ENCODE results near the gene PTPDC1.

Gene PTPDC1, protein sequence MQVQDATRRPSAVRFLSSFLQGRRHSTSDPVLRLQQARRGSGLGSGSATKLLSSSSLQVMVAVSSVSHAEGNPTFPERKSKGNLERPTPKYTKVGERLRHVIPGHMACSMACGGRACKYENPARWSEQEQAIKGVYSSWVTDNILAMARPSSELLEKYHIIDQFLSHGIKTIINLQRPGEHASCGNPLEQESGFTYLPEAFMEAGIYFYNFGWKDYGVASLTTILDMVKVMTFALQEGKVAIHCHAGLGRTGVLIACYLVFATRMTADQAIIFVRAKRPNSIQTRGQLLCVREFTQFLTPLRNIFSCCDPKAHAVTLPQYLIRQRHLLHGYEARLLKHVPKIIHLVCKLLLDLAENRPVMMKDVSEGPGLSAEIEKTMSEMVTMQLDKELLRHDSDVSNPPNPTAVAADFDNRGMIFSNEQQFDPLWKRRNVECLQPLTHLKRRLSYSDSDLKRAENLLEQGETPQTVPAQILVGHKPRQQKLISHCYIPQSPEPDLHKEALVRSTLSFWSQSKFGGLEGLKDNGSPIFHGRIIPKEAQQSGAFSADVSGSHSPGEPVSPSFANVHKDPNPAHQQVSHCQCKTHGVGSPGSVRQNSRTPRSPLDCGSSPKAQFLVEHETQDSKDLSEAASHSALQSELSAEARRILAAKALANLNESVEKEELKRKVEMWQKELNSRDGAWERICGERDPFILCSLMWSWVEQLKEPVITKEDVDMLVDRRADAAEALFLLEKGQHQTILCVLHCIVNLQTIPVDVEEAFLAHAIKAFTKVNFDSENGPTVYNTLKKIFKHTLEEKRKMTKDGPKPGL
- total RNA-seq = 7.2 to 11.1 (median 9.5) reads per million in 3 donors

DNA sequence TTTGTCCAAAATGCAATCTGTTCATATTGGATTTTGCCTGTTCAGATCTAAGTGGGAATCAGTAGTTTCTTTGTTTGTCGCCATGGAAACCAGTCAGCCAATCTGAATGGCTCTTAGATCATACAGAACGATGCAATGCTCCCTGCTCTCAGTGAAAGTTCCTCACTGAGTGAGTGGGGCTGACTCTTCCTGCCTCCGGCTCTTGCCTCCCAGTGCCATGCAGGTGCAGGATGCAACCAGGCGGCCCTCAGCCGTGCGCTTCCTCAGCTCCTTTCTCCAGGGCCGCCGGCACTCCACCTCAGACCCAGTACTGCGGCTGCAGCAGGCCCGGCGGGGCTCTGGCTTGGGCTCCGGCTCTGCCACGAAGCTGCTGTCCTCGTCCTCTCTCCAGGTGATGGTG lies at the start of gene PTPDC1:
Gene PTPDC1, plus strand, starts transcription at position 151 of the 400 bp plus-strand sequence. Its CDS starts 67 bp downstream, at position 218.
- H3K27me3 ChIP-seq (replicated peaks; ENCODE audit: control insufficient read depth, insufficient read depth, low read length, poor library complexity, severe bottlenecking) = no peaks in the 10 kb centered on the region
- no peak within 1 kb of the TSS for H3K27ac ChIP-seq (ENCODE audit: insufficient read depth, low read length, poor library complexity, severe bottlenecking)
- no peak for DNase-seq
- H3K4me3 ChIP-seq (ENCODE audit: insufficient read depth, low read depth, low read length, poor library complexity, severe bottlenecking) = no peak within 1 kb of the TSS
- H3K36me3 ChIP-seq (ENCODE audit: control insufficient read depth, insufficient read depth, low read length) = no peaks in the 10 kb centered on the region
- H3K4me1 ChIP-seq (ENCODE audit: control insufficient read depth, insufficient read depth, low read length, poor library complexity, severe bottlenecking) = no peaks in the 10 kb centered on the region
- H3K9me3 ChIP-seq (ENCODE audit: control insufficient read depth, low read length) = no peaks in the 10 kb centered on the region

DNA sequence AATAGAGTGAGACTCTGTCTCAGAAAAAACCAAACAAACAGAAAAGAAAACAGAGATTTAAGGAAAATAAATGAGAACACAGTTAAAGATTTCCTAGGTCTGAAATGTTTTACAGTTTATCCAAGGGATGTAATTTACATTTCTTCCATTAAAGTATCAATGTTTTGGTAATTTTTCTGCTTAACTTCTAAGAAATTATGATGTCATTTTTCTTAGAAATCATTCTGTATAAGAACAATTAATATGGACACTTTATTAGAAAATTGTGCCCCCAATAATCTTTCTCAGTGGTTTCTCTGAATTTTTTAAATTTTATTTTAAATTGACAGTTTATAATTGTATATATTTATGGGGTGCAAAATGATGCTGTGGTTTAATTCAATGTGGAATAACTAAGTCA lies 49.8 kb upstream of the PTPDC1 start:
- H3K4me3 ChIP-seq (ENCODE audit: insufficient read depth, low read depth, low read length, poor library complexity, severe bottlenecking) = no peak overlapping the region
- H3K9me3 ChIP-seq (ENCODE audit: control insufficient read depth, low read length) = no peaks in the 10 kb centered on the region
- H3K4me1 ChIP-seq (ENCODE audit: control insufficient read depth, insufficient read depth, low read length, poor library complexity, severe bottlenecking) = peaks cover 7% of the 10 kb centered on the region
- no peaks in the 10 kb centered on the region for H3K27me3 ChIP-seq (replicated peaks; ENCODE audit: control insufficient read depth, insufficient read depth, low read length, poor library complexity, severe bottlenecking)
- no peaks in the 10 kb centered on the region for H3K36me3 ChIP-seq (ENCODE audit: control insufficient read depth, insufficient read depth, low read length)
- no peak for DNase-seq
- no peak overlapping the region for H3K27ac ChIP-seq (ENCODE audit: insufficient read depth, low read length, poor library complexity, severe bottlenecking)

DNA sequence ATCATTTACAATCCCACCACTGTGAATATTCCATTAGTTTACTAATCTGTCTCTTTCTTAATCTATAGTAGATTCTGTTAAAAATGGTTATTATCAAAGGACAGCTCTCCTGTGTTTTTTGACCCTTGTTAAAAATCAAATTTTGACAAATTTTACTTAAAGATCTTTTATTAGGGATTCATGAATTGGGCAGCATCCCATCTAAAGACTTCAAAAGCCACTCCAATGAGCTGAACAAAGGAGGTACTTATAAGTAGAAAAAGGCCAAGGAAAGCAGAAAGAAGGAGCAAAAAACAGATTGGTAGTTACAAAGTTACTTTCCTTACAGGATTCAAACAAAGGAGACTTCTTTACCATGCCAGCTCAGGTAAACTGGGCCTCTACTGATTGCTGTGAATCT lies 44.5 kb upstream of the PTPDC1 start:
- H3K36me3 ChIP-seq (ENCODE audit: control insufficient read depth, insufficient read depth, low read length) = no peaks in the 10 kb centered on the region
- no peaks in the 10 kb centered on the region for H3K4me1 ChIP-seq (ENCODE audit: control insufficient read depth, insufficient read depth, low read length, poor library complexity, severe bottlenecking)
- no peaks in the 10 kb centered on the region for H3K9me3 ChIP-seq (ENCODE audit: control insufficient read depth, low read length)
- no peak overlapping the region for H3K27ac ChIP-seq (ENCODE audit: insufficient read depth, low read length, poor library complexity, severe bottlenecking)
- H3K27me3 ChIP-seq (replicated peaks; ENCODE audit: control insufficient read depth, insufficient read depth, low read length, poor library complexity, severe bottlenecking) = no peaks in the 10 kb centered on the region
- DNase-seq = no peak
- no peak overlapping the region for H3K4me3 ChIP-seq (ENCODE audit: insufficient read depth, low read depth, low read length, poor library complexity, severe bottlenecking)

DNA sequence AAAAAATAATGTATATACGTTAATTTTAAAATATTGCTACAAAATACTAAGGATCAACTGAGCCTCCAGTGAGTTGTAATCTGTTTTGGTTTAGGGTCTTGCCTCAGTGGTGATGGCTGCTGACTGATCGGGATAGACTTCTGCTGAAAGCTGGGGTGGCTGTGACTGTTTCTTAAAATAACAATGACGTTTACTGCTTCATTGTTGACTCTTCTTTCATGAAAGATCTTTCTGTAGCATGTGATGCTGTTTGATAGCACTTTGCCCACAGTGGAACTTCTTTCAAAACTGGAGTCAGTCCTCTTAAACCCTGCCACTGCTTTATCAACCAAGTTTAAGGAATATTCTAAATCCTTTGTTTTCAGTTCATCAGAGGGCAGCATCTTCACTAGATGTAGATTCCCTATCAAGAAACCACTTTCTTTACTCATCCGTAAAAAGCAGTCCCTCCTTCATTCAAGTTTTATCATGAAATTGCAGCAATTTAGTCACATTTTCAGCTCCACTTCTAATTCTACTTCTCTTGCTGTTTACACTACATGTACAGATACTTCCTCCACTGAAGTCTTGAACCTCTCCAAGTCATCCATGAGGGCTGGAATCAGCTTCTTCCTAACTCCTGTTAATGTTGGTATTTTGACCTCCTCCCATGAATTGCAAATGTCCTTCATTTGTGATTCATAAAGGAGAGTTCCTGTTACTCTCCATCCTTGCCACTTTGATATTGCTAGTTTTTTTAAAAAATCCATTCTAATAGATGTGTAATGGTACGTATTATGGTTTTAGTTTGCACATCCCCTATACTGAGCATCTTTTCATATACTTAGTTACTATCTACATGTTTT lies 41.5 kb upstream of the PTPDC1 start:
- H3K9me3 ChIP-seq (ENCODE audit: control insufficient read depth, low read length) = no peaks in the 10 kb centered on the region
- H3K4me3 ChIP-seq (ENCODE audit: insufficient read depth, low read depth, low read length, poor library complexity, severe bottlenecking) = no peak overlapping the region
- DNase-seq = no peak
- H3K36me3 ChIP-seq (ENCODE audit: control insufficient read depth, insufficient read depth, low read length) = no peaks in the 10 kb centered on the region
- no peaks in the 10 kb centered on the region for H3K4me1 ChIP-seq (ENCODE audit: control insufficient read depth, insufficient read depth, low read length, poor library complexity, severe bottlenecking)
- H3K27me3 ChIP-seq (replicated peaks; ENCODE audit: control insufficient read depth, insufficient read depth, low read length, poor library complexity, severe bottlenecking) = no peaks in the 10 kb centered on the region
- no peak overlapping the region for H3K27ac ChIP-seq (ENCODE audit: insufficient read depth, low read length, poor library complexity, severe bottlenecking)

DNA sequence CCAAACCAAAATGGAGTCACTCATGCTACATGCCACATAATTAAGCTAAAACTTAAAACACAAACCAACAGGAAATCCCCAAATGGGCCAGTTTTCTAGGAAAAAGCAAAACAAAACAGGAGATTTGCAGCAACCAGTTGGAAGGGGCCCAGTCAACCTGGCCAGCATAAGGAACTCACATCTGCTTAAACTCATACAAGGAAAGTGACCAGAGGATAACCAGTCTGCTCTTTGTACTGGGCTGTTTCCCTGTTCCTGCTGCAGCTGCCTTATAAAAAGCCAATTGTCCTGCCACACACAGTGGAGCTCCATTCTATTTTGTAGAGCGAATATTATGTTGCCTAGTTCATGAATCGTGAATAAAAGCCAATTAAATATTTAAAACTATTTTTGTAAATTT lies 29.5 kb upstream of the PTPDC1 start:
- Histone ChIP-seq H3K36me3 (ENCODE audit: control insufficient read depth, insufficient read depth, low read length) (no peaks in the 10 kb centered on the region), H3K27ac (ENCODE audit: insufficient read depth, low read length, poor library complexity, severe bottlenecking) (no peak overlapping the region), H3K4me3 (ENCODE audit: insufficient read depth, low read depth, low read length, poor library complexity, severe bottlenecking) (no peak overlapping the region), H3K9me3 (ENCODE audit: control insufficient read depth, low read length) (no peaks in the 10 kb centered on the region), H3K4me1 (ENCODE audit: control insufficient read depth, insufficient read depth, low read length, poor library complexity, severe bottlenecking) (no peaks in the 10 kb centered on the region), H3K27me3 (replicated peaks; ENCODE audit: control insufficient read depth, insufficient read depth, low read length, poor library complexity, severe bottlenecking) (no peaks in the 10 kb centered on the region)
- no peak for DNase-seq

DNA sequence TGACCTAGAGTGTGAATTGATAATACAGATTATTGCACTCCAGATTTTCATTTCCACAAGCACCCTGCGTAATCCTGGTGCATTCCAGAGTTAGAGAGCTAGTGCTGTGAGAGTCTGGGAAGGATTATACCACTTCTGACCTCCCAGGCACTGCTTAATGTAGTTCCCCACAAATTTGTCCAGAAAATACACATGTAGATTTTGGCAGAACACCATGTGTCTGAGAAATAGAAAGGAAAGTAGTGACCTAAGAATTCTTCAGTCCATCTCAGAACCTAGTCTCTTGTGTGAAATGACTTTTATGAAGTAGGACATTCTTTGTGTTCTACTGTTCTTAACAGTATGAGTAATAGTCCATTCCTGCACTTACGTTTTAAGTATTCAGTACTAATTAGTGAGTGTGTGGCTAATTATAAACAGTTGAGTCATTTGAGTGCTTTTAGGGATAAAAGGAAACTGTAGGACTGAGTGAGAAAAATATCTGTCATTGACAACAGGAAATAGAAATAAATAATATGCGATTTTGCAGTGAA lies 27.8 kb upstream of the PTPDC1 start:
- Histone ChIP-seq H3K9me3 (ENCODE audit: control insufficient read depth, low read length) (peaks cover 6% of the 10 kb centered on the region), H3K27me3 (replicated peaks; ENCODE audit: control insufficient read depth, insufficient read depth, low read length, poor library complexity, severe bottlenecking) (no peaks in the 10 kb centered on the region), H3K4me1 (ENCODE audit: control insufficient read depth, insufficient read depth, low read length, poor library complexity, severe bottlenecking) (no peaks in the 10 kb centered on the region), H3K4me3 (ENCODE audit: insufficient read depth, low read depth, low read length, poor library complexity, severe bottlenecking) (no peak overlapping the region), H3K27ac (ENCODE audit: insufficient read depth, low read length, poor library complexity, severe bottlenecking) (no peak overlapping the region), H3K36me3 (ENCODE audit: control insufficient read depth, insufficient read depth, low read length) (no peaks in the 10 kb centered on the region)
- no peak for DNase-seq

DNA sequence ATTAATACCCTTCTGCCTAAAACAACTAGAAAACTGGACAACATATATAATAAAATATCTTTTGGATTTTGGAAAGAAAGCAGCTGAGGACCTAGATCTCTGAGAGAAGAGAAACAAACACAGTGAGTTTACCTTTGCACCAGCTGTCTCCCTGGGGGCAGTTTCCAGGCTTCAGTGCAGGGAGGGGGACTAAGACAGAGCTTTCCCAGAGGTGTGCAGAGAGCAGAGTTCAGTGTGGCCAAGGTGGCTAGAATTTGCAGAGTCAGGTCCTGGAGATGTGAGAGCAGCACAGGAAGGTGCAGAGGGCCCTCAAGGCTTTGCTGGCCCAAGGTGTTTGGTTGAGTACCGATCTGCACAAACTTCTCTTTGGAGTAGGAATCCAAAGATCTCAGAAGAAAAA lies 26.3 kb upstream of the PTPDC1 start:
- Histone ChIP-seq H3K4me1 (ENCODE audit: control insufficient read depth, insufficient read depth, low read length, poor library complexity, severe bottlenecking) (no peaks in the 10 kb centered on the region), H3K27ac (ENCODE audit: insufficient read depth, low read length, poor library complexity, severe bottlenecking) (no peak overlapping the region), H3K4me3 (ENCODE audit: insufficient read depth, low read depth, low read length, poor library complexity, severe bottlenecking) (no peak overlapping the region), H3K9me3 (ENCODE audit: control insufficient read depth, low read length) (peaks cover 6% of the 10 kb centered on the region), H3K27me3 (replicated peaks; ENCODE audit: control insufficient read depth, insufficient read depth, low read length, poor library complexity, severe bottlenecking) (no peaks in the 10 kb centered on the region), H3K36me3 (ENCODE audit: control insufficient read depth, insufficient read depth, low read length) (no peaks in the 10 kb centered on the region)
- DNase-seq = no peak

DNA sequence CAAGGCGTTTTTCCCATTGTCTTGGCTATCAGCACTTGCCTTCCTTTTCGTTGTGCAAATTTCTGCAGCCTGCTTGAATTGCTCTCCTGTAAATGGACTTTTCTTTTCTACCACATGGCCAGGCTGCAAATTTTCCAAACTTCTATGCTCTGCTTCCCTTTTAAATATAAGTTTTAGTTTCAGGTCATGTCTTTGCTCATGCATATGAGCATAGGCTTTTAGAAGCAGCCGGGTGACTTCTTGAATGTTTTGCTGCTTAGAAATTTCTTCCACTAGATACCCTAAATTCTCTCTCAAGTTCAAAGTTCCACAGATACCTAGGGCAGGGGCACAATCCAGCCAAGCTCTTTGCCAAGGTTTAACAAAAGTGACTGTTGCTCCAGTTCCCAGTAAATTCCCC lies 22.4 kb upstream of the PTPDC1 start:
- H3K4me3 ChIP-seq (ENCODE audit: insufficient read depth, low read depth, low read length, poor library complexity, severe bottlenecking) = no peak overlapping the region
- H3K9me3 ChIP-seq (ENCODE audit: control insufficient read depth, low read length) = peaks cover 6% of the 10 kb centered on the region
- no peak overlapping the region for H3K27ac ChIP-seq (ENCODE audit: insufficient read depth, low read length, poor library complexity, severe bottlenecking)
- no peak for DNase-seq
- no peaks in the 10 kb centered on the region for H3K27me3 ChIP-seq (replicated peaks; ENCODE audit: control insufficient read depth, insufficient read depth, low read length, poor library complexity, severe bottlenecking)
- H3K36me3 ChIP-seq (ENCODE audit: control insufficient read depth, insufficient read depth, low read length) = no peaks in the 10 kb centered on the region
- H3K4me1 ChIP-seq (ENCODE audit: control insufficient read depth, insufficient read depth, low read length, poor library complexity, severe bottlenecking) = no peaks in the 10 kb centered on the region

DNA sequence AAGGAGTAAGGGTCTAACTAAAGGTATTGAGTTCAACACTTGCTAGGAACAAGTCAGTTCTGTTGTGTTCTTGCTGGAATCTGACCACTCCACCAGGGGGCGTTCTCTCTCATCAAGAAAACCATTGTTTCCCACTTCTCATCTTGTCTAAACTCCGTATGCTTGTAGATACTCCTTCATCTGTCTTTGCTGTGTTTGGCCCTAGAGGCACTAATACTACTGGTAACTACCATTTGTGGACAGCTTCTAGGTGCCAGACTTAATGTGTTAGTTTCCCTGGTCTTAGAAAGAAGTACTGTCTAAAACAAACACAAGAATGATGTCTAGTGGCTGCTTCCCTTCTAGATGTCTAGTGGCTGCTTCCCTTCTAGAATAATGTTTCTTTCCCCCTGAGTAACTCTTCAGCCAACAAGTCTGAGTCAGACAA lies 18.7 kb upstream of the PTPDC1 start:
- Histone ChIP-seq H3K4me1 (ENCODE audit: control insufficient read depth, insufficient read depth, low read length, poor library complexity, severe bottlenecking) (no peaks in the 10 kb centered on the region), H3K4me3 (ENCODE audit: insufficient read depth, low read depth, low read length, poor library complexity, severe bottlenecking) (no peak overlapping the region), H3K9me3 (ENCODE audit: control insufficient read depth, low read length) (peaks cover 2% of the 10 kb centered on the region), H3K27ac (ENCODE audit: insufficient read depth, low read length, poor library complexity, severe bottlenecking) (no peak overlapping the region), H3K36me3 (ENCODE audit: control insufficient read depth, insufficient read depth, low read length) (no peaks in the 10 kb centered on the region), H3K27me3 (replicated peaks; ENCODE audit: control insufficient read depth, insufficient read depth, low read length, poor library complexity, severe bottlenecking) (no peaks in the 10 kb centered on the region)
- peak; percentile 25 to 59 (median 27) for DNase-seq

Data from effector memory CD4-positive, alpha-beta T cell (primary cell).